ENCODE results near the gene HELZ. TPM values are rescaled to one million over a fixed set of nuclear protein-coding genes. Genes with fewer than 3 reads are reported as not detected.

HELZ gene
- total and polyA plus RNA-seq, 2 experiments from 2014 or later = 32.7 to 77.2 TPM

- Histone ChIP-seq H3K4me3 (no peak overlapping the region), H2AFZ (no peak overlapping the region), H3K27ac (no peak overlapping the region), H3K9me2 (replicated peaks; ENCODE audit: insufficient read depth) (no peaks in the 10 kb centered on the region), H3K4me2 (no peak overlapping the region), H4K20me1 (ENCODE audit: insufficient read depth, poor library complexity, severe bottlenecking) (no peaks in the 10 kb centered on the region), H3K27me3 (no peaks in the 10 kb centered on the region), H3K9me3 (ENCODE audit: low read depth) (no peaks in the 10 kb centered on the region), H3K4me1 (ENCODE audit: insufficient read depth) (no peaks in the 10 kb centered on the region), H3K79me2 (no peaks in the 10 kb centered on the region), H3K36me3 (replicated peaks; ENCODE audit: insufficient read depth, low read depth) (no peaks in the 10 kb centered on the region)
- DNase-seq (ENCODE audit: low spot score) = no peak
- WGBS (ENCODE audit: low lambda C conversion rate, missing lambda C conversion rate) = 84% methylated on average over 5 of the region's 5 CpGs
- no peak for TF ChIP-seq EZH2phosphoT487 (IDR thresholded peaks at IDR 0.05; ENCODE audit: low read depth, severe bottlenecking, unreplicated experiment)
- no peak for TF ChIP-seq EZH2 (IDR thresholded peaks at IDR 0.05; ENCODE audit: borderline replicate concordance)
- TF ChIP-seq CTCF (IDR thresholded peaks at IDR 0.05; ENCODE audit: poor library complexity) = no peak
Measured at GRCh38 chr17:67283731-67284516, 38.9 kb upstream of the HELZ start.

GRCh38 chr17:67281743-67282142 is 36.7 kb upstream of the HELZ start:
- no peaks in the 10 kb centered on the region for H3K27me3 ChIP-seq
- no peaks in the 10 kb centered on the region for H3K9me2 ChIP-seq (replicated peaks; ENCODE audit: insufficient read depth)
- no peaks in the 10 kb centered on the region for H4K20me1 ChIP-seq (ENCODE audit: insufficient read depth, poor library complexity, severe bottlenecking)
- no peaks in the 10 kb centered on the region for H3K36me3 ChIP-seq (replicated peaks; ENCODE audit: insufficient read depth, low read depth)
- H3K27ac ChIP-seq = no peak overlapping the region
- H3K79me2 ChIP-seq = no peaks in the 10 kb centered on the region
- TF ChIP-seq CTCF (IDR thresholded peaks at IDR 0.05; ENCODE audit: poor library complexity) (no peak), EZH2 (IDR thresholded peaks at IDR 0.05; ENCODE audit: borderline replicate concordance) (no peak), EZH2phosphoT487 (IDR thresholded peaks at IDR 0.05; ENCODE audit: low read depth, severe bottlenecking, unreplicated experiment) (no peak)
- H3K4me1 ChIP-seq (ENCODE audit: insufficient read depth) = no peaks in the 10 kb centered on the region
- DNase-seq (ENCODE audit: low spot score) = no peak
- 70% methylated on average over 8 of the region's 8 CpGs for WGBS (ENCODE audit: low lambda C conversion rate, missing lambda C conversion rate)
- H3K4me2 ChIP-seq = no peak overlapping the region
- no peak overlapping the region for H3K4me3 ChIP-seq
- no peak overlapping the region for H2AFZ ChIP-seq
- no peaks in the 10 kb centered on the region for H3K9me3 ChIP-seq (ENCODE audit: low read depth)

GRCh38 chr17:67281053-67281452 is 36.1 kb upstream of the HELZ start:
- H3K4me3 ChIP-seq = no peak overlapping the region
- 72% methylated on average over 3 of the region's 3 CpGs for WGBS (ENCODE audit: low lambda C conversion rate, missing lambda C conversion rate)
- no peak for DNase-seq (ENCODE audit: low spot score)
- no peak for TF ChIP-seq EZH2 (IDR thresholded peaks at IDR 0.05; ENCODE audit: borderline replicate concordance)
- TF ChIP-seq EZH2phosphoT487 (IDR thresholded peaks at IDR 0.05; ENCODE audit: low read depth, severe bottlenecking, unreplicated experiment) = no peak
- TF ChIP-seq CTCF (IDR thresholded peaks at IDR 0.05; ENCODE audit: poor library complexity) = no peak
- no peaks in the 10 kb centered on the region for H3K36me3 ChIP-seq (replicated peaks; ENCODE audit: insufficient read depth, low read depth)
- no peak overlapping the region for H2AFZ ChIP-seq
- no peaks in the 10 kb centered on the region for H3K79me2 ChIP-seq
- no peak overlapping the region for H3K27ac ChIP-seq
- no peaks in the 10 kb centered on the region for H3K9me3 ChIP-seq (ENCODE audit: low read depth)
- no peak overlapping the region for H3K4me2 ChIP-seq
- no peaks in the 10 kb centered on the region for H3K9me2 ChIP-seq (replicated peaks; ENCODE audit: insufficient read depth)
- H3K4me1 ChIP-seq (ENCODE audit: insufficient read depth) = no peaks in the 10 kb centered on the region
- no peaks in the 10 kb centered on the region for H3K27me3 ChIP-seq
- H4K20me1 ChIP-seq (ENCODE audit: insufficient read depth, poor library complexity, severe bottlenecking) = no peaks in the 10 kb centered on the region
